ENCODE data around the gene CAPN10.

CAPN10 gene

GRCh38 chr2:240646900-240647502 is 60.5 kb downstream of the CAPN10 start:
- no peak for TF ChIP-seq CTCF (IDR thresholded peaks at IDR 0.05; ENCODE audit: low read depth, low read length)
- H3K4me3 ChIP-seq (ENCODE audit: low read depth, low read length), result no peak overlapping the region
- DNase-seq (ENCODE audit: low read depth, low spot score), result no peak
- in situ Hi-C loops (cut with HindIII; ENCODE audit: low sequenced_read_pairs), result no loop called here

GRCh38 chr2:240647503-240648154 is 61.1 kb downstream of the CAPN10 start:
- DNase-seq (ENCODE audit: low read depth, low spot score), result no peak
- H3K4me3 ChIP-seq (ENCODE audit: low read depth, low read length), result no peak overlapping the region
- no peak for TF ChIP-seq CTCF (IDR thresholded peaks at IDR 0.05; ENCODE audit: low read depth, low read length)
- in situ Hi-C loops (cut with HindIII; ENCODE audit: low sequenced_read_pairs), result no loop called here

- in situ Hi-C loops (cut with HindIII; ENCODE audit: low sequenced_read_pairs), result no loop called here
- no peak for TF ChIP-seq CTCF (IDR thresholded peaks at IDR 0.05; ENCODE audit: low read depth, low read length)
These were observed 61.7 kb downstream of the CAPN10 start for GRCh38 chr2:240648155-240648649.

More at GRCh38 chr2:240648155-240648649, 61.7 kb downstream of the CAPN10 start:
- H3K4me3 ChIP-seq (ENCODE audit: low read depth, low read length), result no peak overlapping the region
- DNase-seq (ENCODE audit: low read depth, low spot score), result no peak

Measured in astrocyte of the spinal cord (primary cell).